Activated naive CD8-positive, alpha-beta T cell treated with anti-CD3 and anti-CD28 coated beads, Interleukin-2, amount 10 ng/mL, durations not matched to agents 7 days and 5 days (primary cell): ENCODE measurements around the gene C1QC. TPM values are rescaled to one million over a fixed set of nuclear protein-coding genes. Genes with fewer than 3 reads are reported as not detected.

Source experiments
- ATAC-seq: fragments of 150-1000 bp; cut with Tn5 transposase; one replicate; pipeline ENCODE4 v1.10.0; 2021; ENCODE audit warnings: low read depth, moderate library complexity
- POLR2A ChIA-PET: fragments of 350-600 bp; sonication (Branson Sonifier 250); formaldehyde crosslinking; loops from one replicate; lab custom pipeline; 2021; ENCODE audit warnings: antibody characterized with exemption; lab: Charles Lee
- DNase-seq: peaks from one replicate; pipeline ENCODE4 v3.0.0; 2021
- H3K27ac Mint-ChIP-seq: one replicate; pipeline ENCODE4 v1.8.0; 2022; ENCODE audit warnings: mild to moderate bottlenecking, mixed read lengths
- H3K27me3 Mint-ChIP-seq: one replicate; pipeline ENCODE4 v1.8.0; 2022; ENCODE audit warnings: mild to moderate bottlenecking, moderate library complexity, mixed read lengths
- H3K36me3 Mint-ChIP-seq: one replicate; pipeline ENCODE4 v1.8.0; 2021; ENCODE audit warnings: mild to moderate bottlenecking, mixed read lengths
- H3K4me1 Mint-ChIP-seq: one replicate; pipeline ENCODE4 v1.8.0; 2021; ENCODE audit warnings: mixed read lengths
- H3K4me3 Mint-ChIP-seq: one replicate; pipeline ENCODE4 v1.8.0; 2022; ENCODE audit warnings: mild to moderate bottlenecking, moderate library complexity, mixed read lengths
- H3K9me3 Mint-ChIP-seq: one replicate; pipeline ENCODE4 v1.8.0; 2021; ENCODE audit warnings: mixed read lengths
- total RNA-seq, 2 experiments: library from RNA; stranded (reverse); gene quantifications; one replicate each; pipeline ENCODE4 v1.2.3, GENCODE V29; 2021

Gene C1QC
- total RNA-seq, 2 experiments from 2014 or later: 1.3 to 1.7 TPM

GRCh38 chr1:22643928-22644327 is 495 bp downstream of the C1QC start:
- no peak overlapping the region for H3K4me3 Mint-ChIP-seq
- DNase-seq: no peak
- POLR2A ChIA-PET: interaction anchor here (0.5 kb wide), 1 partner anchor 64 kb away, joined by 3 read pairs; no protein-coding TSS in a partner anchor
- no peaks in the 10 kb centered on the region for H3K9me3 Mint-ChIP-seq
- no peak for ATAC-seq
- H3K36me3 Mint-ChIP-seq: no peaks in the 10 kb centered on the region
- H3K27ac Mint-ChIP-seq: no peak overlapping the region
- no peaks in the 10 kb centered on the region for H3K27me3 Mint-ChIP-seq
- H3K4me1 Mint-ChIP-seq: peaks cover 1% of the 10 kb centered on the region

- DNase-seq (no peak), ATAC-seq (no peak)
- Mint-ChIP-seq H3K9me3 (no peaks in the 10 kb centered on the region), H3K4me3 (no peak overlapping the region), H3K36me3 (no peaks in the 10 kb centered on the region), H3K27ac (no peak overlapping the region), H3K4me1 (peaks cover 1% of the 10 kb centered on the region), H3K27me3 (no peaks in the 10 kb centered on the region)
- POLR2A ChIA-PET: no interaction called here
Observed at GRCh38 chr1:22645931-22646330, 2.5 kb downstream of the C1QC start.

DNA sequence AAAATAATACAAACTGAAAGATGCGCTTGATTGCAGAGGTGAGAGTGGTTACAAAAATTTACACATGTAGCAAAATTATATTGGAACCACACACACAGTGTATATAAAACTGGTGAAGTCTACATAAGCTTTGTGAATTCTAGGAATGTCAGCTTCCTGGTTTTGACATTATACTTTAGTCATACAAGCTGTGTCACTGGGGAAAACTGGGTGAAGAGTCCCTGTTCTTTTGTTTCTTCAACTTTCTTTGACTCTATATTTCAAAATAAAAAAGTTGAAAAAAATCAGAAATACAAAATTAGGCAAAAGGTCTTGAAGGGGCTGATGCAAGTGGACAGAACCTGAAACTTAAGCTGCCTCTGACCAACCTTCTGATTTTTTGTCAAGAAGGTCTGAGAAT is 3.0 kb downstream of the C1QC start:
- Mint-ChIP-seq H3K9me3 (no peaks in the 10 kb centered on the region), H3K27ac (no peak overlapping the region), H3K27me3 (no peaks in the 10 kb centered on the region), H3K4me3 (no peak overlapping the region), H3K4me1 (peaks cover 1% of the 10 kb centered on the region), H3K36me3 (no peaks in the 10 kb centered on the region)
- ATAC-seq: no peak
- no peak for DNase-seq
- POLR2A ChIA-PET: no interaction called here

DNA sequence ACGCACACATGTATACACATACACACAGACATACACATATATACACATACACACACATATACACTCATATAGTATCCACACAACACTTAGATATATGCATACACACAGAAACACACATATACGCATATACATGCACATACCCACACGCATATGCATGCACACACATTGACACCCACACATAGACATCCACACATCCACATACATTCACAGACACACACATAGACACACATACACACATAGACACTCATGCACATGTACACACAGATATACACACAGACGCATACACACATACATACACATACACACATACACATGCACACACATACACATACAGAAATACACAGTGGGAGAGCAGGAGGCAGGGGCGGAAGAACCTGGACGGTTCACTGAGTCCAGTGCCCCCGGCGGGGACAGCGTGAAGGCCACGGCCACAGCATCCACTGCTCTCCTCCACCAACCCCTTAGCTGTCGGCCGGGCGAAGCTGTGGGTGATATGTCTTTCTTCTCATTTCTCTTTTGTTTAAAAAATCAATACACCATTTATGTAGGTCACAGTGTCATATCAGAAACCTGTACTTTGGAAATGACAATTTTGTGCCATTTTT is 6.8 kb downstream of the C1QC start:
- Mint-ChIP-seq H3K9me3 (no peaks in the 10 kb centered on the region), H3K27ac (no peak overlapping the region), H3K4me3 (no peak overlapping the region), H3K36me3 (no peaks in the 10 kb centered on the region), H3K4me1 (peaks cover 1% of the 10 kb centered on the region), H3K27me3 (peaks cover 4% of the 10 kb centered on the region)
- DNase-seq (no peak), ATAC-seq (no peak)
- POLR2A ChIA-PET: no interaction called here

- ATAC-seq: no peak
- Mint-ChIP-seq H3K9me3 (no peaks in the 10 kb centered on the region), H3K27me3 (peaks cover 4% of the 10 kb centered on the region), H3K4me3 (no peak overlapping the region), H3K27ac (no peak overlapping the region), H3K36me3 (no peaks in the 10 kb centered on the region), H3K4me1 (no peaks in the 10 kb centered on the region)
- POLR2A ChIA-PET: no interaction called here
- DNase-seq: no peak
Observed at GRCh38 chr1:22651941-22652856, 8.8 kb downstream of the C1QC start.

DNA sequence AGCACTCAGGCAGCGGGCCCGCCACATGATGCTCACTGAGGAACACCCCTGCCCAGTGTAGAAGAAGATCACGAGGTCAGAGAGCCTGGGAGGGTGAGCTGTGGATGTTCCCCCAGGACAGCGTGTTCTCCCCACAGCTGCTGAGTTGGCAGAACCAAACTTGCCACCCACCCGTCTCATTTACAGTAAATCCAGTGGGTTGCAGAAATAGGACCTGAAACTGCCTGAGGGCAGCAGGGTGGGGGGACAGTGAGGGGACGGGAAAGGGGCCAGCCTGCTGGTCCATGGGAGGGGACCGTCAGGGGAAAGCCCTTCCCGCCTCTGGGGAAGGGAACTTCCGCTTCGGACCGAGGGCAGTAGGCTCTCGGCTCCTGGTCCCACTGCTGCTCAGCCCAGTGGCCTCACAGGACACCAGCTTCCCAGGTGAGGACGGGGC is 9.5 kb downstream of the C1QC start, which contains the start of gene C1QB:
C1QB (plus strand) TSS at position 356 of the 436 bp plus-strand sequence. CDS start 6,227 bp downstream, outside the sequence.
- H3K27ac Mint-ChIP-seq: no peak within 1 kb of the TSS
- DNase-seq (no peak), ATAC-seq (no peak)
- POLR2A ChIA-PET: no interaction called here
- no peaks in the 10 kb centered on the region for H3K4me1 Mint-ChIP-seq
- H3K4me3 Mint-ChIP-seq: no peak within 1 kb of the TSS
- H3K9me3 Mint-ChIP-seq: no peaks in the 10 kb centered on the region
- no peaks in the 10 kb centered on the region for H3K36me3 Mint-ChIP-seq
- H3K27me3 Mint-ChIP-seq: peaks cover 4% of the 10 kb centered on the region

DNA sequence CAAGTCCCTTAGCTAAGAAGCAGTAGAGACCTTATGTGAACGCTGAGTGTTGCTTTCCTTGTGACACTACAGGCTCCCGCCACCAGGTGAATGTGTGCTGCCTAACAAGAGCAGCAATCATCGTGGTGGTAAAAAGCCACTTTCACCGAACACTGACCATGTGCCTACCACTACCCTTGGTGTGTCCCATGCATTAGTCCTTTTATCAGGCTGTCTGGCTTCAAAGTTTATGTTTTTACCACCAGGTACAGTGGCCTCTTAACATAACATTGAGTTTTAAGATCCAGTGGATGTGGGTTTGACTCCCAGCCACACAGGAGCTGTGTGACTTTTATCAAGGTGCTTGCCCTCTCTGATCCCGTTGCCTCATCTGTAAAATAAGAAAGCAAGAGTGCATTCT is 11.3 kb downstream of the C1QC start:
- peaks cover 4% of the 10 kb centered on the region for H3K27me3 Mint-ChIP-seq
- no peaks in the 10 kb centered on the region for H3K9me3 Mint-ChIP-seq
- H3K27ac Mint-ChIP-seq: no peak overlapping the region

DNA sequence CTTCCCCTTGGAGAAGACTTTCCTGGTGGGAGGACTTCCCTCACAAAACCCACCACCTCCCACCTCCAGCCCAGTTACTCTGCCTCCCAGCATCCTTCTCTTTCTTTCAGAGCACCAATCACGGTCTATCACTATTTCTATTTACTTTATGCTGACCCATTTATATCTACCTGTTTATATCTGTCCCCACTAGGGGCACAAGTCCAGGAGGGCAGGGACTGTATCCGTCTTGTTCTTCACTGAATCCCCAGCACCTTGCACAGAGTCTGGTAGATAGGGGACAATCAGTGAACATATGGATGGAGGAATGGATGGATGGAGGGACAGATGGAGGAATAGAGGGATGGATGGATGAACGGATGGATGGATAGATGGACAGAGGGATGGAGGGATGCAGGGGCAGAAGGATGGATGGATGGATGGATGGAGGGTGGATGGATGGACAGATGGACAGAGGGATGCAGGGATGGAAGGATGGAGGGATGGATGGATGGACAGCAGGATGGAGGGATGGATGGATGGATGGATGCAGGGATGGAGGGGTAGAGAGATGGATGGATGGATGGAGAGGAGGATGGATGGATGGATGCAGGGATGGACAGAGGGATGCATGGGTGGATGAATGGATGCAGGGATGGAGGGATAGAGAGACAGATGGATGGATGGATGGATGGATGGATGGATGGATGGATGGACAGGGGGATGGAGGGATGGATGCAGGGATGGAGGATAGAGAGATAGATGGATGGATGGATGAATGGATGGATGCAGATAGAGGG is 15.1 kb downstream of the C1QC start:
- Mint-ChIP-seq H3K4me3 (no peak overlapping the region), H3K36me3 (no peaks in the 10 kb centered on the region), H3K4me1 (no peaks in the 10 kb centered on the region), H3K9me3 (no peaks in the 10 kb centered on the region), H3K27me3 (peaks cover 5% of the 10 kb centered on the region), H3K27ac (no peak overlapping the region)
- no peak for DNase-seq
- no peak for ATAC-seq
- POLR2A ChIA-PET: no interaction called here

More for the DNA sequence above, 11.3 kb downstream of the C1QC start:
- Mint-ChIP-seq H3K4me1 (no peaks in the 10 kb centered on the region), H3K36me3 (no peaks in the 10 kb centered on the region), H3K4me3 (no peak overlapping the region)
- POLR2A ChIA-PET: no interaction called here
- ATAC-seq: no peak
- DNase-seq: no peak

DNA sequence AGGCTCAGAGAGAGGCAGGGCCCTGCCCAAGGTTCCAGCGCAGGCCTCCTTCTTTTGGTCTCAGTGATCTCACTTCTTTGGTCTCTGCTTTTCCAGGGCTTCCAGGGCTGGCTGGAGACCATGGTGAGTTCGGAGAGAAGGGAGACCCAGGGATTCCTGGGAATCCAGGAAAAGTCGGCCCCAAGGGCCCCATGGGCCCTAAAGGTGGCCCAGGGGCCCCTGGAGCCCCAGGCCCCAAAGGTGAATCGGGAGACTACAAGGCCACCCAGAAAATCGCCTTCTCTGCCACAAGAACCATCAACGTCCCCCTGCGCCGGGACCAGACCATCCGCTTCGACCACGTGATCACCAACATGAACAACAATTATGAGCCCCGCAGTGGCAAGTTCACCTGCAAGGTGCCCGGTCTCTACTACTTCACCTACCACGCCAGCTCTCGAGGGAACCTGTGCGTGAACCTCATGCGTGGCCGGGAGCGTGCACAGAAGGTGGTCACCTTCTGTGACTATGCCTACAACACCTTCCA is 17.3 kb downstream of the C1QC start:
- H3K36me3 Mint-ChIP-seq: no peaks in the 10 kb centered on the region
- no peak for DNase-seq
- no peaks in the 10 kb centered on the region for H3K4me1 Mint-ChIP-seq
- POLR2A ChIA-PET: no interaction called here
- no peak for ATAC-seq
- H3K9me3 Mint-ChIP-seq: no peaks in the 10 kb centered on the region
- peaks cover 2% of the 10 kb centered on the region for H3K27me3 Mint-ChIP-seq
- H3K27ac Mint-ChIP-seq: no peak overlapping the region
- H3K4me3 Mint-ChIP-seq: no peak overlapping the region

DNA sequence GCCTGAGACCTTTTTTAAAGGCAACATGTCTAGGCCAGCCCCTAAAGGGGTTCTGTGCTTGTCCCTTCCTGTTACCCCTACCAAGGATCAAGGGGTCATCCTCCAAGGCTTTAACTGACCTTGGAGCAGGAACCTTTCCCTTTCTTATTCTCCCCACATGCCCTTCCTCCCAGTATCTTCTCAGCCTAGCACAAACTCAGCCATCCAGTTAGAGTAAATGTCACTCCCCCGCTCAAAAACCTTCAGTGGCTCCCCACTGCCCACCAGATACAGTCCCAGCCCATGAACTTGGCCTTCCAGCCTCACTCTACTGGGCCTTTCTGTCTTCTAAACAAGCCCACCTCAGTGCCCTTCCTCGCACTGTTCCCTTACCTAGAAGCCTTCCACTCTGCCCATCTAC is 18.4 kb downstream of the C1QC start:
- no peak for DNase-seq
- Mint-ChIP-seq H3K36me3 (no peaks in the 10 kb centered on the region), H3K4me1 (no peaks in the 10 kb centered on the region), H3K27me3 (peaks cover 2% of the 10 kb centered on the region), H3K4me3 (no peak overlapping the region), H3K9me3 (no peaks in the 10 kb centered on the region), H3K27ac (no peak overlapping the region)
- no peak for ATAC-seq
- POLR2A ChIA-PET: no interaction called here

DNA sequence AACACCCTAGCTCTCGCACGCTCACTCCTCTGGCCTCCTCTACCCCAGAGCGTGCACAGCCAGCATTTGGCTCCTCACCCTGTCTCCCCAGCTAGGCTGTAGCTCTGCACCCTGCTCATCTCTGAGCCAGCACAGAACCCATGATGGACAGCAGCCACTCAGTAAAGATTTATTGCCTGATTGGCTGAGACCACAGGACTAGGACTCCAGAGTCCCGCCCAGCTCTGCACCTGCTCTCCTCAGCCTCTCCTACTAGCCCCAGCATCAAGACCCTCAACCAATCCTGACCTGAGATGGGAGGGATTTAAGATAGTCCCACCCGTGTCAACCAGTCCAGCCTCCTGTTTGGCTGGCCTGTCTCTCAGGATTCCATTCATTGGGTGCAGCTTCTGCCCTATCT is 18.9 kb downstream of the C1QC start:
- no peak overlapping the region for H3K4me3 Mint-ChIP-seq
- H3K27me3 Mint-ChIP-seq: peaks cover 2% of the 10 kb centered on the region
- ATAC-seq (no peak), DNase-seq (no peak)
- no peaks in the 10 kb centered on the region for H3K36me3 Mint-ChIP-seq
- no peaks in the 10 kb centered on the region for H3K9me3 Mint-ChIP-seq
- H3K27ac Mint-ChIP-seq: no peak overlapping the region
- POLR2A ChIA-PET: no interaction called here
- no peaks in the 10 kb centered on the region for H3K4me1 Mint-ChIP-seq

DNA sequence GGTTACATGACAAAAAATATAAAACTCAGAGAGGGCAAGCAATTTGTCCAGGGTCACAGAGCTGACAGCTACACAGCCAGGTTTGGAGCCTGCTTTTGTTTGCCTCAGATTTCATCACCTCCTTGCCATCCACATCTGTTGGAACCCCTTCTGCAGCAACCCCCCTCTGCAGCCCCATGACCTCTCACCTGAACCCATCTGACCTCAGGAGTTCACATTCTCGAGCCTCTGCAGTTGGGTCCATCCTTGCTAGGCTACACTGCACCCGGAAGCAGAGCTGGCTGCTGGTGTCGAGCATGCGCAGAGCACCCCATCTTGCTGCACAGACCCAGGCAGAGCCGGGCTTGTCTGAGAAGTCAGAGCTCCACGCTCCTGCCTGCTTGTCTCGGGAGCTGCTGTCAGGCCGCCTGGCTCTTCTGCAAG is 19.6 kb downstream of the C1QC start:
- Mint-ChIP-seq H3K4me3 (no peak overlapping the region), H3K9me3 (no peaks in the 10 kb centered on the region), H3K36me3 (no peaks in the 10 kb centered on the region), H3K27me3 (peaks cover 2% of the 10 kb centered on the region), H3K4me1 (no peaks in the 10 kb centered on the region), H3K27ac (no peak overlapping the region)
- ATAC-seq: no peak
- POLR2A ChIA-PET: no interaction called here
- DNase-seq: no peak

GRCh38 chr1:22665752-22666151 is 22.3 kb downstream of the C1QC start:
- no peak for ATAC-seq
- no peaks in the 10 kb centered on the region for H3K9me3 Mint-ChIP-seq
- no peak overlapping the region for H3K27ac Mint-ChIP-seq
- H3K27me3 Mint-ChIP-seq: peaks cover 5% of the 10 kb centered on the region
- no peak for DNase-seq
- no peaks in the 10 kb centered on the region for H3K4me1 Mint-ChIP-seq
- no peak overlapping the region for H3K4me3 Mint-ChIP-seq
- no peaks in the 10 kb centered on the region for H3K36me3 Mint-ChIP-seq
- POLR2A ChIA-PET: no interaction called here
